ENCODE results near the gene LRRIQ1.
"Not testable (repeated sequence)": the region's sequence is repeated elsewhere in the genome, so short reads cannot be mapped to it uniquely, and the experiment has no call there.

Gene LRRIQ1, protein sequence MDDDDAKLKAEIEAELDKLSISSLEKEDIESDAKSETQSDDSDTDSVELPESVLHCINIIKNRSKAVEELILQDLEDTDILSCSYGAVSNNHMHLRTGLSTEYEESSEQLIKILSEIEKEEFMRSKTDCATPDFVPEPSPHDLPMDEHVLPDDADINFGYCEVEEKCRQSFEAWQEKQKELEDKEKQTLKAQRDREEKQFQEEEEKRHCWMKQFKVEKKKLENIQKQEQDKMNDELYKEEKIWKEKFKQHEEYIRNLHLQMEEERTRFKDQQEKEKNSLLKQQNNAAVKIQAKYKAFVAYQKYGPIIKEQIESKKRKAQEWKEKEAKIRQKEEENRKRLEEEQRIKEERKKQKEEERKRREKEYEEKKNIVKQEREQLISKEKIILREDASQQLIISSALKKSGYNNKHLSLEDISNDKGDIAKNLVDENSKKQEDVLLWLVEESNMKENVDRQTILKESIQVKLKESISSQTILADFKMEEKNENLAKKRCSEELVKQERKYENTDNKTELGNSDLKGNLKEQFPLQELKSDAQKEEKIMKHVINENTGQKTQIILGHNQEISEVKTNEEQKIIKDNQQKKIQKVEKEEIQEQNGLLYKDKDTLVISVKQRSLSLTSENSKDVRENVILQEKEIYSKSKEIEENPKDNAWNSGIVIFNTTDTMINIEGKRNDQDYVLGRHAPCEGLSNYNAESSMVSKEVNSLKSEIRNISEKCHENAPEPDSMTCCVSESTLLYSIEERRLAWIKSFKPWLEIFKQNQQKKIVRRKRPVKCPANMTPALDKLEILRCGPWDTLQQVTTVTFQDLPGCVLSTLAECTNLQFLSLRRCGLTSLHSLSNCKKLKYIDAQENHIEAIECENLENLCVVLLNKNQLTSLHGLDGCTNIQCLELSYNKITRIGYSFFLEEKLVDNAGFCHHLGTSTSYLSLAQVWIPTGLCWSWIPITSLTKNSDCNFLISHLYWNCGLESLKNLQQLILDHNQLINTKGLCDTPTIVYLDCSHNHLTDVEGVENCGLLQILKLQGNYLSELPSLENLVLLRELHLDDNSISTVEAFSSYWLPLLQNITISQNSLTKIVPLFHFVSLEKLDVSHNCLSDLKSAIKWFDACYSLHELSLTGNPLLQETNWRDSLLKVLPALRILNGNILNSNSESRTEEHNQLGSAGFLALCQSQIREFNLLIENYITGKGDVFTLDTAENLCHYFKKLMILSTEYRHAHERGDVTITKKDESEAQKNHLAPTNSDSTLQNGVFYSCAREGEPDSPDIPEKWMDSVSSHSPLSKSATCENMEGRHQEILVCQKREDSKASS (N-terminal part only)

DNA sequence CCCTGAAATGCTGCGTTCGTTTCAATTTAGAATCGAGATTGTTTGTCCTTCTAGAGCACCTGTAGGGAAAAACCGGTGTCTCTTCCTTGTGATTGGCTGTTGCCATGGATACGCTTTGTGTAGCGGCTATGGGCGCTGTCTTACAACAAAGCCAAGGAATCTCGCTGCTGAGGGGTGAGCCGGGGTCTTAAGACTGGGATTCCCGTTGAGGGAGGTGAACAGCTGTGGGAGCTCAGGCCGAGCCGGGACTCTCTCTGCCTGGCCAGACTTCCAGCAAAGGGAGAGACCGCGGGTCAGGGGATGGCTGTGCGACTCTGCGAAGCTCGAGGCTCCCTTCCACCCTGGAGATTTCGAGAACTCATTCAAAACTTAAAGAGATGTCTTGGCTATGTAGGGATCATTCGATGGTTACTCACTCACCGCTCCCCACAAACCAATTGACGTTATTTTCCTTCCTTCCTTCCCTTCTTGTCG, at the start of gene LRRIQ1, which contains the start of gene TSPAN19:
TSS of gene LRRIQ1 (plus strand) at position 118 of the 474 bp plus-strand sequence. CDS start 1,826 bp downstream, outside the sequence.
TSS of gene TSPAN19 (minus strand) at position 44 of the 474 bp plus-strand sequence. CDS start 6,331 bp downstream, outside the sequence.
- DNase-seq: peak; percentile 80 to 83

DNA sequence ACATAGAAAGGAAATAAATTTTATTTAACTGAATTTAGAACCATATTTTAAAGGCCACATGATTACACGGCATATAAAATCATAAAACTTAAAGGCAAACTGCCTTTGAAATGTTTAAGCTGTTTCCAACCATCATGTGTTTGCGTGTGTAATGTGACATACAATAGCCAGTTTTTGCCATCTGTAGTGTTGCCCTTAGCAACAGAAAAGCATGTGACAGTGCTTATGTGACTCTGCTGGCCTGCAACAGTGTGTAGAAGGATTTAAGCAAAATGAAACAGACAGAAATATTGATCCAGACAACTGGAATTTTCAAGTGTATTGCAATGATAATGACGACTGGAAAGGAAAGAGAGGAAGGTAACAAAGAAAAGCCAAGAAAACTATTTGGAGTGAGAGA, 49.6 kb upstream of the LRRIQ1 start:
- no peak for DNase-seq

DNA sequence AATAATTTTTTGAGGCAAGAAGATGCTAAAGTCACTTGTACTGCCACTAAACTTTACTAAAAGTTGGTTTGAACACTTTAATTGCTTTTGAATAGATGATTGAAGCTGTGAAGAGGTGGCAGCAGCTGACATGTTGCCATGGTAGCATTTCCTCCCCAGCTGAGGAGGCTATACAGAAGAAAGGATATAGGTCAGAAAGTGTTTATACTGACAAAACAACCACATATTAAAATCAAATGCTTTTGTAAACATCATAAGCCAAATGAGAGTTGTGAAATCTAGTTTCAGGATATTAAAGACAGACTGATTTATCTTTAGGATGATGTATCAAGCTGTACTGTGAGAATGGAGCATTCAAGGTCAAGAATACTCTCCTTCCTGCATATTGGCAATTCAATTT, 41.7 kb upstream of the LRRIQ1 start:
- DNase-seq: no peak

DNA sequence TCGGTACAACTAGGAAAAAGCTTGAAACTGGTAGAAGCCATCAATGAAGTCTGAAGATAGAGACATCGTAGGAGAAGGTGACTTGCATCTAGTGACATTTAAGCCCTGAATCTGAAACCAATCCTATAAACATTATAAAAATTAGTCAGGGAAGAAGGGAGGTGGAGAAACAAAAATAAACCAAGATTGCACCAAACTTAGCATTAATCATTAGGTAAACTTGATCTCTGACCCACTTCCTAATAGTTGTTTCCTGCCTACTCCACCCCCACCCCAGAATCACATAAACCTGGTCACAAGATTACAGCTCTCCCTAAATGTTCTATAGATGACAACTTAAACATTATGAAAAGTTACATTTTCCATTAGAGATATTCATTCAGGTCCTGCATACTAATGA, 40.5 kb upstream of the LRRIQ1 start:
- DNase-seq: no peak

DNA sequence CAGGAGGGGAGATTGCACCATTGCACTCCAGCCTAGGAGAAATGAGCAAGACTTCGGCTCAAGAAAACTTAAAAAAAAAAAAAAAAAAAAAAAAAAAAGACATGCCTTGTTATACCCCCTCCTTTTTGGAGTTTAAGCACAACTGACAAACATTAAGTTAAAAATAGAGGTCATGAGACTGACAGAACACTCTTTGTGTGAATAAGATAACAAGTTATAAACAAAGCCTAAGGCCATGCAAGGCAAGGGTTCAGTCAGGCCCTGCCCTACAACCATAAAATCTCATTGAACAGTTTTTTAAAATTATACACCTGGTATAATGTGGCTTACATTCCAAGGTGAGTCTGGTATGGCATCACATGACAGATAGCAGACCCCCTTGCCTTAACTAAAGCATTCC, 39.4 kb upstream of the LRRIQ1 start:
- DNase-seq: no peak

DNA sequence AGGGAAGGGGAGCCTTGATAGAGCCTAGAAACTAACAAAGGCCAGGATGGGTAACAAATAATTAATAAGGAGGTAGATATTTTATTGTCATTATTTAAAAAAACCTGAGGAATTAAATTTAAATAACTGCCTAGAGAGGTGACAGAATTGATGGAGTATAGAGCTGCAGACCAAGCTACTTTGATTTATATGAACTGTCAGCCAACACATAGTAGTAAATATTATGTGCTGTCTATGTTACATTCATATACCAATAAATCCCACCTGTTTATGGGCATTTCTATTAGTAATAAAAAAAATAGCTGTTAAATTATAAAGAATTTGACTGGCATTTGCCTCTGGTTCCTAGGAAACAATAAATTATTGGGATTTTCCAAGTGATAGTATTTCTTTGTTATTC, 37.8 kb upstream of the LRRIQ1 start:
- no peak for DNase-seq

DNA sequence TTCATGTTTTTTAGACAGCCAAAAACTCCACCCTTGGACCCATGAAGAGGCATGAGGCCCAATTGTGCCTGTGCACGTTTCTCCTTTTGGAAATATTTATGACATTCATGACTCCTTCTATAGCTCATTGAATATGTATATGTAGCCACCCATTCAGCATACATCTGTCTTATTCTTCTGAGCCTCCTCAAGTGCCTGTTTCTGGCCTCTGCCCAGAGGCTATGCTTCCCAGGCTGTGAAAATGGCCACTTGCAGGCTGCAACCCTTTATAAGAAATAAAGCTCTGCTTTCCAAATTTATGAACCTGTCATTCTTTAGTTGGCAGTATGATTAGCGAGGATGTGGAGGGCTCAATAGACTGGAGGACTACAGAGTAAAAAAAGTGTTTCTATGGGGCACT, 35.4 kb upstream of the LRRIQ1 start:
- DNase-seq: no peak

DNA sequence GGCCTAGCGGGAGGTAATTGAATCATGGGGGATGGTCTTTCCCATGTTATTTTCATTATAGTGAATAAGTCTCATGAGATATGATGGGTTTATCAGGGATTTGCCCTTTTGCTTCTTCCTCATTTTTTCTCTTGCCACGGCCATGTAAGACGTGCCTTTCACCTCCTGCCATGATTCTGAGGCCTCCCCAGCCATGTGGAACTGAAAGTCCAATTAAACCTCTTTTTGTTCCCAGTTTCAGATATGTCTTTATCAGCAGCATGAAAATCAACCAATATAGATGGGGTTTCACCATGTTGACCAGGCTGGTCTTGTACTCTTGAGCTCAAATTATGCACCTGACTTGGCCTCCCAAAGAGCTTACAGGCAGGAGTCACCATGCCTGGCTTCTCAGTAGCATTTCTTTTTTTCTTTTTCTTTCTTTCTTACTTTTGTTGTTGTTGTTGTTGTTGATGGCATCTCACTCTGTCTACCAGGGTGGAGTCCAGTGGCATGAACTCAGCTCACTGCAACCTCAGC, 33.3 kb upstream of the LRRIQ1 start:
- DNase-seq: no peak

DNA sequence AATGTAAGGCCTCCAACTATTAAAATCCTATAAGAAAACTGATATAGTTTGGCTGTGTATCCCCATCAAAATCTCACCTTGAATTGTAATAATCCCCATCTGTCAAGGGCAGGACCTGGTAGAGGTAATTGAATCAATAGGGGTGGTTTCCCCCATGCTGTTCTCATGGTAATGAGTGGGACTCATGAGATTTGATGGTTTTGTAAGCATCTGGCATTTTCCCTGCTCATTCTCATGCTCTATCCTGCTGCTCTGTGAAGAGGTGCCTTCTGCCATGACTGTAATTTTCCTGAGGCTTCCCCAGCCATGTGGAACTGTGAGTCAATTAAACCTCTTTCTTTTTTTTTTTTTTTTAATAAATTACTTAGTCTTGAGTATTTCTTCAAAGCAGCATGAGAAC, 31.9 kb upstream of the LRRIQ1 start:
- DNase-seq: no peak

DNA sequence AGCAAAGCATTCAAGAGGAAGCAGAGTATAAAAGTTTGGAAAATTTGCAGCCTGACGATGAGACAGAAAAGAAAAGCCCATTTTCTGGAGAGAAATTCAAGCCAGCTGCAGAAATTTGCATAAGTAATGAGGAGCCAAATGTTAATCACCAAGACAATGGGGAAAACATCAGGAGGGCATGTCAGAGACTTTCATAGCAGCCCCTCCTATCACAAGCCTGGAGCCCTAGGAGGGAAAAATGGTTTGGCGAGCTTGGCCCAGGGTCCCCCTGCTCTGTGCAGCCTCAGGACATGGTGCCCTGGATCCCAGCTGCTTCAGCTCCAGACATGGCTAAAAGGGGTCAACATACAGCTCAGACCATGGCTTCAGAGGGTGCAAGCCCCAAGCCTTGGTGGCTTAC, 31.1 kb upstream of the LRRIQ1 start:
- not testable (repeated sequence) for DNase-seq

DNA sequence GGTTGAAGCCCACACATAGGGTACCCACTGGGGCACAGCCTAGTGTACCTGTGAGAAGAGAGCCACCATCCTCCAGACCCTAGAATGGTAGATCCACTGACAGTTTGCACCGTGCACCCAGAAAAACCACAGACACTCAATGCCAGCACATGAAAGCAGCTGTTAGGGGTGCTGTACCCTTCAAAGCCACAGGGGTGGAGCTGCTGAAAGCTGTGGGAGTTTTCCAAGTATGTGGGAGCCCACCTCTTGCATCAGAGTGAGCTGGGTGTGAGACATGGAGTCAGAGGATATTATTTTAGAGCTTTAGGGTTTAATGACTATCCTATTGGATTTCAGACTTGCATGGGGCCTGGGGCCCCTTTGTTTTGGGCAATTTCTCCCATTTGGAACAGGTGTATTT, 30.5 kb upstream of the LRRIQ1 start:
- no peak for DNase-seq

DNA sequence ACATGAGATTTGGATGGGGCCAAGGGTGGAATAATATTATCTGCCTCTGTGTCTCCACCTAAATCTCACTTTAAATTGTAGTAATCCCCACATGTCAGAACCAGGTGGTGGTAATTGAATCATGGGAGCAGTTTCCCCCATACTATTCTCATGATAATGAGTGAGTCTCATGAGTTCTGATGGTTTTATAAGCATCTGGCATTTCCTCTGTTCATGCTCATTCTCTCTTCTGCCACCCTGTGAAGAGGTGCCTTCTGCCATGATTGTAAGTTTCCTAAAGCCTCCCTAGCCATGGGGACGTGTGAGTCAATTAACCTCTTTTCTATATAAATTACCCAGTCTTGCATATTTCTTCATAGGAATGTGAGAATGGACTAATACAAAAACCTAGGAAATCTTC, 29.9 kb upstream of the LRRIQ1 start:
- no peak for DNase-seq

DNA sequence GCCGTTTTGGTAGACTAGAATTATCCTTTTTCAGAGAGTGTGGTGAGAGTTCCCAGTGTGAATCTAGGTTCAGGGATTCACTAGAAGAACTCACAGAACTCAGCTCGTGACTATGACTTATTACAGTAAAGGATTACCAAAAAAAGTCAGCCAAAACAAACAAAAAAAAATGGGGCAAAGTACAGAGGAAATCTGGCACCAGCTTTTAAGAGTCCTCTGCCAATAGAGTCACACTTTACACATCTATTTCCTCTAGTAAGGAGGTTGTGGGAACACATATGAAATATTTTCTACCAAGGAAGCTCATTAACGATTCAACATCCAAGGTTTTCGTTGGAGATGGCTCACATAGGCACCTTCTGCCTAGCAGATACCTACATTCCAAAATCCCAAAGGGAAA, 28.3 kb upstream of the LRRIQ1 start:
- DNase-seq: no peak

DNA sequence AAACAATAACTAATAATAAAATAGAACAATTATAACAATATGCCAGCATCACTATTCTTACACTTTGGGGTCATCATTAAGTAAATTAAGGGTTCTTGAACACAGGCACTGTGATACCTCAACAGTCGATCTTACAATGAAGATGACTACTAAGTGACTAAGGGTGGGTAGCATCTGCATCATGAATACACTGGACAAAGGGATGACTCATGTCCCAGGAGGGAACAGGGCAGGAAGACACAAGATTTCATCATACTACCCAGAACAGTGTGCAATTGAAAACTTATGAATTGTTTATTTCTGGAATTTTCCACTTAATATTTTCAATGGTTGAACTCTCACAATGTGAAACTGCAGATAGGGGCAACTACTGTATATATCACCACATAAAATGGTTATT, 19.7 kb upstream of the LRRIQ1 start:
- no peak for DNase-seq

DNA sequence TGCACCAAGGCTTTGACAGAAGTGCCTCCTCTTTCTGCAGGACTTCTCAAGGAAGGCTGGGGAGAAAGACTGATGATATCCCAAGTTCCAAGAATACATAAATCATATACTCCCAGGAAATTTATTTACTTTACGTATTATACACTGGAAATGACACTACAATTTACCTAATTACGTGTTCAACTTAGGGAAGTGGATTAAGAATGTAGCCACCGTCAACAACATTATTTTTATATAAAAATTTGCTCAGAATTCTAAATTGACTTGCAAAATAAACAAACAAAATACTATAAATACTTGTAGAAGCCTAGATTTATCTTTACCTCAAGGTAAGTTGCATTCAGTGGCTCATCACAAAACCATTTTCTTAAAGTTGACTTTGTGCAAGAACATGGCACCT, 19.0 kb upstream of the LRRIQ1 start:
- no peak for DNase-seq

DNA sequence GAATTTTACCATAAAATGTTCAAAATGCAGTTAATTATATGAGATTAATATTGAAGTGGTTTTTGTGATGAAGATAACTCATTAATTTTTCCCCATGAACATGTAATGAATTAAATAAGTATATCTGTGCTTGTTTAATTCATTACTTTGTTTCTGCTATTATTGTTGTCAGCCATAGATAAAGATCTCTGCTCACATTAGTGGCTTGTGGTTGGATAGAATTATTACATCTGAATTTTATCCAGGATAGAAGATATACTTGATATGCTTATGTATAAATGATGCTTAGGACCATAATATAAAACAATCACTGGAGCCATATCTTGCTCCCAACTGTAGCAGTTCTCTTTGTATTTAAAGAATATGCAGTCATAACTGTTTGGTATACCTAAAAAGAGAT, 18.5 kb upstream of the LRRIQ1 start:
- no peak for DNase-seq

DNA sequence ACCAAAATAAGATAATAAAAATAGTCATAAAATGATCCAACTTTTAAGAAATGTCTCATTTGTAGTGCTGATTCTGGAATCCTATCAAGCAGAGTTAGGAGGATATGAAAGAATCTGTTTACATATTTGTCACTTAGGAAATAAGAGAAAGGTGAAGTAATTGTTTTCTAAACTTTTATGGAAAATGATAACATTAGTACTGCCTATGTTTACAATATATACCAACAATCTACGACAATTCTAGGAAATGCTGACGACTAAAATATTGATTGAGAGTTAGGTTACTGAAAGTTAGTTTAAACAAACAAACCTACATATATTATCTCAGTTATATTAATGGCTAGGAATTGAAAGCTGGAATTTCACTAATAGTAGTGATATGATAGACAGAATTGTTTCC, 18.1 kb upstream of the LRRIQ1 start:
- DNase-seq: no peak

DNA sequence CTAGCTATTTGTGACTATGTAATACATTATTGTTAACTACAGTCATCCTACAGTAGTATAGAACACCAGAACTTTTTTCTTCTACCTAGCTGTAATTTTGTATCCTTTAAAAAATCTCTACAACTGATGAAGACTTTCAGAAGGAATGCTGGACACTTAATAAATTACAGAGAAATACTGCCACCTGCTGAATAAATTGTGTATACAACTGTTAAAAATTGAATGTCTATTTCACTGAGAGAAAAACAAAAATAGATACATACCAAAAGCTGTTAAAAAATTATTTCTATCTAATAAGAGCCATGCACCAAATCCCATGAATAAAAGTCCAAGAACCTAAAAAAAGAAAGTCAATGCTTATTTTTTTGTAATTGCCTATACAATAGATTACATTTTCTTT, 6.7 kb upstream of the LRRIQ1 start:
- DNase-seq: peak in 1 of 2 experiments; percentile 18

DNA sequence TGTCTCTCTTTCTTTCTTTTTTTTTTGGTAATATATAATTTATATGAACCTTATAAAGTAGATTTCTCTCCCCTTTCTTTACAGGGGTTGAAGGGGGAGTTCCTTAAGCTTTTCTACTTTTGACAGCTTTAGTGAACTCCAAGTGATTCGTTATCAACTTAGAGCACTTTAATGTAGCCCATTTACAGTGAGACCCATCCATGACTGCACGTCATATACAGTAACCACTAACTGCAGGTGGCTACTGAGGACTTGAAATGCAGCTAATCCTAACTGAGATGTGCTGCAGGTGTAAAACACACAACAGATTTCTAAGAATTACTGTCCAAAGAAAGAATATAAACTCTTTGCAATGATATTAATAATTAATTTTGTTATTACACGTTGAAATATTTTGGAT, 582 bp downstream of the LRRIQ1 start:
- no peak for DNase-seq

DNA sequence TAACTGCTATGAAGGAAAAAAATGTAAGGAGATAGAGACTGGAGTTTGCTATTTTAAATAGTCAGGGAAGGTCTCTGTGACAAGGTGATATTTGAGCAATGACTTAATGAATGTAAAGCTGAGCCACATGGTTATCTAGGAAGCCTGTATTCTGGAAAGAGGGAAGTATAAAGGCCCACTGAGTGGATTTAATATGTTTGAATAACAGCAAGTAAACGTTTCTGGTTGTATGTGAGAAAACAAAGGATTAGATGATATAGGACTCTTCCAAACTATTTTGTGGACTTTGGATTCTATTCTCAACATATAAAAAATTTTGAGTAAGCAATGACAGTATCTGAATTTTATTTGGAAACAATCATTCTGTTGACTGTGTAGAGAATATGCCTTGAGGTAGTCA, 5.2 kb downstream of the LRRIQ1 start:
- DNase-seq: peak in 1 of 2 experiments; percentile 46

DNA sequence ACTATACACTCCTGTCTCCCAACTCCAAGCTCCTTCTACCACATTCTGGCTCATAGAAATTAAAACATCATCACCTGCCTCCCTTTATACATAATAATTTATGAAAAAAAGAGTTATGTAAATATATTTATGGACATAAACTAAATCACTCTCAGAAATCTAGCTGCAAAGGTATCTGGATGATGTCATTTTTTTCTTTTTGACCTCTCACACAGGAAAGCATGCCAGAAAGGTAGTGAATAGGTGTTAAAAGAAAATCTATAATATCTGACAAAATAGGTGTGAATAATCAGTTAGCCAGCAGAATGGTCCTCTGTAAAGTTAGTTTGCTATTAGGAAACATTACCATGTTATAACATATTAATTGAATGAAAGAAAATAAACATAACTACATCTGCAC, 7.7 kb downstream of the LRRIQ1 start:
- no peak for DNase-seq

DNA sequence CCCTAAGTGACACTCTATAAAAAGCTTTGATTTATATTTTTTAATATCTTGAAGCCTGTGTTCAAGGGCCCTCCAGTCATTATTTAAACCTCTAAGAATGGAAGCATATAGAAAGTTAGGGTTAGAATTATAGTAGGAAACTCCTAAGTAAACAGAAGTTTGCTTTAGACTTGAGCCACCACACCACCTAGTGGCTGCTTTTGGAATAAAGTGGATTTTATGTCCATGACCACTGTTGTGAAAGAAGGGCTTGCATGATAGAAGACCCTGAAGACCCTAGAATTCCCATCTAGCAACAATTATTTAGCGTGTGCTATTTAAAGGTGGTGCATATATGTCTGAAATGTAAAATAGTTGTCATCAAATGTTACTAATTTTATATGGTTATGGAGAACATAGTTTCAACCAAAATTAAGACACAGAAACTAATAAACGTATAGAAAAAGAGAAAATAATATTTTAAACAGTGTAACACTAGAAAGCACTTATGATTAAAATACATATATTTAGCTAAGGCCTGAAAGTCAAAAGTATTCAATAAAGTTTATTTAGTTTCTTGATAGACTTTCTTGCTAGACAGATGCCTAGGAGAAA, 21.3 kb downstream of the LRRIQ1 start:
- DNase-seq: peak; percentile 4 to 18
